WTC11 (cell line): ENCODE measurements around the gene TMEM86A. TPM values are rescaled to one million over a fixed set of nuclear protein-coding genes. Genes with fewer than 3 reads are reported as not detected.

Experiments used
- ATAC-seq: fragments of 200-7000 bp; cut with Tn5 transposase; 2 replicates; pipeline ENCODE4 v1.10.0; 2021; ENCODE audit warnings: mild to moderate bottlenecking, moderate library complexity
- CTCF ChIA-PET: fragments of 300-600 bp; sonication (Branson Sonifier 250); formaldehyde crosslinking; loops from one replicate; lab custom pipeline; 2021; ENCODE audit warnings: antibody characterized with exemption; lab: Charles Lee
- POLR2A ChIA-PET: fragments of 350-600 bp; sonication (Branson Sonifier 250); formaldehyde crosslinking; loops from one replicate; lab custom pipeline; 2021; ENCODE audit warnings: antibody characterized with exemption; lab: Charles Lee
- DNase-seq: peaks from one replicate; pipeline ENCODE4 v3.0.0; 2021; ENCODE audit warnings: low spot score
- H3K27ac Mint-ChIP-seq: 2 replicates; pipeline ENCODE4 v1.8.0; 2021; ENCODE audit warnings: mixed read lengths
- H3K27me3 Mint-ChIP-seq: 2 replicates; pipeline ENCODE4 v1.8.0; 2021; ENCODE audit warnings: low read depth, mild to moderate bottlenecking, moderate library complexity, mixed read lengths
- H3K36me3 Mint-ChIP-seq: 2 replicates; pipeline ENCODE4 v1.8.0; 2021; ENCODE audit warnings: mixed read lengths
- H3K4me1 Mint-ChIP-seq: 2 replicates; pipeline ENCODE4 v1.8.0; 2022; ENCODE audit warnings: mixed read lengths
- H3K4me3 Mint-ChIP-seq: 2 replicates; pipeline ENCODE4 v1.8.0; 2021; ENCODE audit warnings: mild to moderate bottlenecking, moderate library complexity, mixed read lengths
- H3K9me3 Mint-ChIP-seq: 2 replicates; pipeline ENCODE4 v1.8.0; 2021; ENCODE audit warnings: mixed read lengths
- ARID4B ChIP-seq: sonication (generic); formaldehyde crosslinking; IDR thresholded peaks from 2 replicates; pipeline ENCODE4 v1.8.0; 2023; ENCODE audit warnings: missing genetic modification reagents, mild to moderate bottlenecking, borderline replicate concordance
- ELF4 ChIP-seq: sonication (generic); formaldehyde crosslinking; IDR thresholded peaks from 2 replicates; pipeline ENCODE4 v1.8.1; 2022; ENCODE audit warnings: low read depth, mild to moderate bottlenecking, moderate library complexity, missing genetic modification reagents
- ERG ChIP-seq: fragments of 250-450 bp; sonication (Bioruptor Pico); IDR thresholded peaks from 2 replicates; pipeline ENCODE4 v1.8.0; 2021; ENCODE audit warnings: mild to moderate bottlenecking
- FOXK1 ChIP-seq: sonication (generic); formaldehyde crosslinking; IDR thresholded peaks from 2 replicates; pipeline ENCODE4 v1.8.0; 2022; ENCODE audit warnings: mild to moderate bottlenecking, moderate library complexity, missing genetic modification reagents
- FOXP1 ChIP-seq: sonication (generic); formaldehyde crosslinking; IDR thresholded peaks from 2 replicates; pipeline ENCODE4 v1.8.0; 2022; ENCODE audit warnings: missing genetic modification reagents, mild to moderate bottlenecking, moderate library complexity, borderline replicate concordance
- GRHL2 ChIP-seq: fragments of 250-450 bp; sonication (Bioruptor Pico); IDR thresholded peaks from 2 replicates; pipeline ENCODE4 v1.8.0; 2022; ENCODE audit warnings: mild to moderate bottlenecking, moderate library complexity; ENCODE audit not compliant: insufficient replicate concordance, severe bottlenecking
- GTF2I ChIP-seq: fragments of 250-450 bp; sonication (Bioruptor Pico); conservative IDR thresholded peaks from 2 replicates; pipeline ENCODE4 v1.4.0; 2021; ENCODE audit warnings: mild to moderate bottlenecking
- MLX ChIP-seq: sonication (generic); formaldehyde crosslinking; IDR thresholded peaks from 2 replicates; pipeline ENCODE4 v1.8.1; 2023; ENCODE audit warnings: mild to moderate bottlenecking, missing genetic modification reagents, moderate library complexity
- MYBL2 ChIP-seq: sonication (generic); formaldehyde crosslinking; IDR thresholded peaks from 2 replicates; pipeline ENCODE4 v1.8.1; 2023; ENCODE audit warnings: mild to moderate bottlenecking, moderate library complexity, missing genetic modification reagents
- NFE2L1 ChIP-seq: sonication (generic); formaldehyde crosslinking; IDR thresholded peaks from 2 replicates; pipeline ENCODE4 v1.8.1; 2023; ENCODE audit warnings: missing genetic modification reagents
- ZNF671 ChIP-seq: fragments of 250-450 bp; sonication (Bioruptor Pico); IDR thresholded peaks from 2 replicates; pipeline ENCODE4 v1.8.0; 2021; ENCODE audit warnings: mild to moderate bottlenecking
- total RNA-seq: library from RNA; stranded (reverse); gene quantifications from 3 replicates; pipeline ENCODE4 v1.2.3, GENCODE V29; 2021
- TF ChIP-seq, protein P1 (sequence below): sonication (generic); formaldehyde crosslinking; IDR thresholded peaks from 2 replicates; pipeline ENCODE4 v1.8.0; 2022; ENCODE audit warnings: mild to moderate bottlenecking, missing genetic modification reagents
- TF ChIP-seq, protein P2 (sequence below): sonication (generic); formaldehyde crosslinking; IDR thresholded peaks from 2 replicates; pipeline ENCODE4 v1.8.1; 2023; ENCODE audit warnings: mild to moderate bottlenecking, missing genetic modification reagents, moderate library complexity
- TF ChIP-seq, protein P3 (sequence below): sonication (generic); formaldehyde crosslinking; IDR thresholded peaks from 2 replicates; pipeline ENCODE4 v1.8.0; 2023; ENCODE audit warnings: mild to moderate bottlenecking, missing genetic modification reagents
- TF ChIP-seq, protein P4 (sequence below): sonication (generic); formaldehyde crosslinking; IDR thresholded peaks from 2 replicates; pipeline ENCODE4 v1.8.1; 2022; ENCODE audit warnings: mild to moderate bottlenecking, missing genetic modification reagents, moderate library complexity, borderline replicate concordance
- TF ChIP-seq, protein P5 (sequence below): sonication (generic); formaldehyde crosslinking; IDR thresholded peaks from 2 replicates; pipeline ENCODE4 v1.8.0; 2022; ENCODE audit warnings: mild to moderate bottlenecking, missing genetic modification reagents
- TF ChIP-seq, protein P6 (sequence below): sonication (generic); formaldehyde crosslinking; IDR thresholded peaks from 2 replicates; pipeline ENCODE4 v1.8.1; 2023; ENCODE audit warnings: mild to moderate bottlenecking, missing genetic modification reagents

The TMEM86A gene
- total RNA-seq, 1 experiment from 2014 or later, result 1.7 TPM

- TF ChIP-seq, protein P1, sequence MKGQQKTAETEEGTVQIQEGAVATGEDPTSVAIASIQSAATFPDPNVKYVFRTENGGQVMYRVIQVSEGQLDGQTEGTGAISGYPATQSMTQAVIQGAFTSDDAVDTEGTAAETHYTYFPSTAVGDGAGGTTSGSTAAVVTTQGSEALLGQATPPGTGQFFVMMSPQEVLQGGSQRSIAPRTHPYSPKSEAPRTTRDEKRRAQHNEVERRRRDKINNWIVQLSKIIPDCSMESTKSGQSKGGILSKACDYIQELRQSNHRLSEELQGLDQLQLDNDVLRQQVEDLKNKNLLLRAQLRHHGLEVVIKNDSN (CRISPR knock-in tag), result no peak
- TF ChIP-seq, protein P2, sequence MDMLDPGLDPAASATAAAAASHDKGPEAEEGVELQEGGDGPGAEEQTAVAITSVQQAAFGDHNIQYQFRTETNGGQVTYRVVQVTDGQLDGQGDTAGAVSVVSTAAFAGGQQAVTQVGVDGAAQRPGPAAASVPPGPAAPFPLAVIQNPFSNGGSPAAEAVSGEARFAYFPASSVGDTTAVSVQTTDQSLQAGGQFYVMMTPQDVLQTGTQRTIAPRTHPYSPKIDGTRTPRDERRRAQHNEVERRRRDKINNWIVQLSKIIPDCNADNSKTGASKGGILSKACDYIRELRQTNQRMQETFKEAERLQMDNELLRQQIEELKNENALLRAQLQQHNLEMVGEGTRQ (CRISPR knock-in tag), result no peak
- TF ChIP-seq ZNF671 (CRISPR knock-in tag), result no peak
- no peak for TF ChIP-seq NFE2L1
- TF ChIP-seq, protein P3, sequence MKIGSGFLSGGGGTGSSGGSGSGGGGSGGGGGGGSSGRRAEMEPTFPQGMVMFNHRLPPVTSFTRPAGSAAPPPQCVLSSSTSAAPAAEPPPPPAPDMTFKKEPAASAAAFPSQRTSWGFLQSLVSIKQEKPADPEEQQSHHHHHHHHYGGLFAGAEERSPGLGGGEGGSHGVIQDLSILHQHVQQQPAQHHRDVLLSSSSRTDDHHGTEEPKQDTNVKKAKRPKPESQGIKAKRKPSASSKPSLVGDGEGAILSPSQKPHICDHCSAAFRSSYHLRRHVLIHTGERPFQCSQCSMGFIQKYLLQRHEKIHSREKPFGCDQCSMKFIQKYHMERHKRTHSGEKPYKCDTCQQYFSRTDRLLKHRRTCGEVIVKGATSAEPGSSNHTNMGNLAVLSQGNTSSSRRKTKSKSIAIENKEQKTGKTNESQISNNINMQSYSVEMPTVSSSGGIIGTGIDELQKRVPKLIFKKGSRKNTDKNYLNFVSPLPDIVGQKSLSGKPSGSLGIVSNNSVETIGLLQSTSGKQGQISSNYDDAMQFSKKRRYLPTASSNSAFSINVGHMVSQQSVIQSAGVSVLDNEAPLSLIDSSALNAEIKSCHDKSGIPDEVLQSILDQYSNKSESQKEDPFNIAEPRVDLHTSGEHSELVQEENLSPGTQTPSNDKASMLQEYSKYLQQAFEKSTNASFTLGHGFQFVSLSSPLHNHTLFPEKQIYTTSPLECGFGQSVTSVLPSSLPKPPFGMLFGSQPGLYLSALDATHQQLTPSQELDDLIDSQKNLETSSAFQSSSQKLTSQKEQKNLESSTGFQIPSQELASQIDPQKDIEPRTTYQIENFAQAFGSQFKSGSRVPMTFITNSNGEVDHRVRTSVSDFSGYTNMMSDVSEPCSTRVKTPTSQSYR (CRISPR knock-in tag), result no peak
- TF ChIP-seq MYBL2 (CRISPR knock-in tag), result no peak
- TF ChIP-seq ELF4, result no peak
- TF ChIP-seq, protein P4, sequence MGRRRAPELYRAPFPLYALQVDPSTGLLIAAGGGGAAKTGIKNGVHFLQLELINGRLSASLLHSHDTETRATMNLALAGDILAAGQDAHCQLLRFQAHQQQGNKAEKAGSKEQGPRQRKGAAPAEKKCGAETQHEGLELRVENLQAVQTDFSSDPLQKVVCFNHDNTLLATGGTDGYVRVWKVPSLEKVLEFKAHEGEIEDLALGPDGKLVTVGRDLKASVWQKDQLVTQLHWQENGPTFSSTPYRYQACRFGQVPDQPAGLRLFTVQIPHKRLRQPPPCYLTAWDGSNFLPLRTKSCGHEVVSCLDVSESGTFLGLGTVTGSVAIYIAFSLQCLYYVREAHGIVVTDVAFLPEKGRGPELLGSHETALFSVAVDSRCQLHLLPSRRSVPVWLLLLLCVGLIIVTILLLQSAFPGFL (CRISPR knock-in tag), result no peak
- TF ChIP-seq, all 79 proteins: peak for 0
These were observed 1.8 kb downstream of the TMEM86A start (continued) for GRCh38 chr11:18700375-18700774.

DNA sequence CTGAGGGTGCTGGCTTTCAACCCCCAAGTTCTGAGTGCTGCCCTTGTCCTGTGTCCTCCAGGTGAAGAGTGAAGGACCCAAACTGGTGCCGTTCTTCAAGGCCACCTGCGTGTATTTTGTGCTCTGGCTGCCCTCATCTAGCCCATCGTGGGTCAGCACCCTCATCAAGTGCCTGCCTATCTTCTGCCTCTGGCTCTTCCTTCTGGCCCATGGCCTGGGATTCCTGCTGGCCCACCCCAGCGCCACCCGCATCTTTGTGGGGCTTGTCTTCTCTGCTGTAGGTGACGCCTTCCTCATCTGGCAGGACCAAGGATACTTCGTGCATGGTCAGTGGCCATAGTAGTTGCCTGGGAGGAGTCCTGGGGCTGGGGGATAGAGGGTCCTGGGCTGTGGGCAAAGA, 2.3 kb downstream of the TMEM86A start:
- no peak overlapping the region for H3K4me3 Mint-ChIP-seq
- CTCF ChIA-PET, result no interaction called here
- TF ChIP-seq FOXP1 (CRISPR knock-in tag) (no peak), GRHL2 (CRISPR knock-in tag) (no peak), GTF2I (CRISPR knock-in tag) (no peak), FOXK1 (CRISPR knock-in tag) (no peak), ERG (CRISPR knock-in tag) (no peak), MLX (CRISPR knock-in tag) (no peak), ARID4B (CRISPR knock-in tag) (no peak)
- TF ChIP-seq, protein P5, sequence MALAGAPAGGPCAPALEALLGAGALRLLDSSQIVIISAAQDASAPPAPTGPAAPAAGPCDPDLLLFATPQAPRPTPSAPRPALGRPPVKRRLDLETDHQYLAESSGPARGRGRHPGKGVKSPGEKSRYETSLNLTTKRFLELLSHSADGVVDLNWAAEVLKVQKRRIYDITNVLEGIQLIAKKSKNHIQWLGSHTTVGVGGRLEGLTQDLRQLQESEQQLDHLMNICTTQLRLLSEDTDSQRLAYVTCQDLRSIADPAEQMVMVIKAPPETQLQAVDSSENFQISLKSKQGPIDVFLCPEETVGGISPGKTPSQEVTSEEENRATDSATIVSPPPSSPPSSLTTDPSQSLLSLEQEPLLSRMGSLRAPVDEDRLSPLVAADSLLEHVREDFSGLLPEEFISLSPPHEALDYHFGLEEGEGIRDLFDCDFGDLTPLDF (CRISPR knock-in tag), result no peak
- TF ChIP-seq, protein P6, sequence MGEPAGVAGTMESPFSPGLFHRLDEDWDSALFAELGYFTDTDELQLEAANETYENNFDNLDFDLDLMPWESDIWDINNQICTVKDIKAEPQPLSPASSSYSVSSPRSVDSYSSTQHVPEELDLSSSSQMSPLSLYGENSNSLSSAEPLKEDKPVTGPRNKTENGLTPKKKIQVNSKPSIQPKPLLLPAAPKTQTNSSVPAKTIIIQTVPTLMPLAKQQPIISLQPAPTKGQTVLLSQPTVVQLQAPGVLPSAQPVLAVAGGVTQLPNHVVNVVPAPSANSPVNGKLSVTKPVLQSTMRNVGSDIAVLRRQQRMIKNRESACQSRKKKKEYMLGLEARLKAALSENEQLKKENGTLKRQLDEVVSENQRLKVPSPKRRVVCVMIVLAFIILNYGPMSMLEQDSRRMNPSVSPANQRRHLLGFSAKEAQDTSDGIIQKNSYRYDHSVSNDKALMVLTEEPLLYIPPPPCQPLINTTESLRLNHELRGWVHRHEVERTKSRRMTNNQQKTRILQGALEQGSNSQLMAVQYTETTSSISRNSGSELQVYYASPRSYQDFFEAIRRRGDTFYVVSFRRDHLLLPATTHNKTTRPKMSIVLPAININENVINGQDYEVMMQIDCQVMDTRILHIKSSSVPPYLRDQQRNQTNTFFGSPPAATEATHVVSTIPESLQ, result no peak
- TF ChIP-seq, protein P1 (CRISPR knock-in tag), result no peak
- TF ChIP-seq, all 79 proteins: peak for 0
- no peak for ATAC-seq
- peaks cover 14% of the 10 kb centered on the region for H3K4me1 Mint-ChIP-seq
- H3K9me3 Mint-ChIP-seq, result no peaks in the 10 kb centered on the region
- no peaks in the 10 kb centered on the region for H3K36me3 Mint-ChIP-seq
- H3K27ac Mint-ChIP-seq, result no peak overlapping the region
- H3K27me3 Mint-ChIP-seq, result peaks cover 82% of the 10 kb centered on the region
- POLR2A ChIA-PET, result no interaction called here
- no peak for DNase-seq
